GM18861 (cell line): ENCODE data around the gene ARHGEF4.

Experiments used
- ATAC-seq: cut with Tn5 transposase; IDR thresholded peaks from one replicate; pipeline ENCODE4 v1.9.1; 2021; ENCODE audit not compliant: unreplicated experiment

Gene ARHGEF4

GRCh38 chr2:130814931-130815680 lies 21.6 kb upstream of the ARHGEF4 start:
- ATAC-seq = no peak

- no peak for ATAC-seq
Measured at GRCh38 chr2:130818809-130819208, 17.9 kb upstream of the ARHGEF4 start.

- no peak for ATAC-seq
Measured at GRCh38 chr2:130819226-130819607, 17.5 kb upstream of the ARHGEF4 start.

- ATAC-seq = no peak
Measured at GRCh38 chr2:130819608-130820278, 17.0 kb upstream of the ARHGEF4 start.

DNA sequence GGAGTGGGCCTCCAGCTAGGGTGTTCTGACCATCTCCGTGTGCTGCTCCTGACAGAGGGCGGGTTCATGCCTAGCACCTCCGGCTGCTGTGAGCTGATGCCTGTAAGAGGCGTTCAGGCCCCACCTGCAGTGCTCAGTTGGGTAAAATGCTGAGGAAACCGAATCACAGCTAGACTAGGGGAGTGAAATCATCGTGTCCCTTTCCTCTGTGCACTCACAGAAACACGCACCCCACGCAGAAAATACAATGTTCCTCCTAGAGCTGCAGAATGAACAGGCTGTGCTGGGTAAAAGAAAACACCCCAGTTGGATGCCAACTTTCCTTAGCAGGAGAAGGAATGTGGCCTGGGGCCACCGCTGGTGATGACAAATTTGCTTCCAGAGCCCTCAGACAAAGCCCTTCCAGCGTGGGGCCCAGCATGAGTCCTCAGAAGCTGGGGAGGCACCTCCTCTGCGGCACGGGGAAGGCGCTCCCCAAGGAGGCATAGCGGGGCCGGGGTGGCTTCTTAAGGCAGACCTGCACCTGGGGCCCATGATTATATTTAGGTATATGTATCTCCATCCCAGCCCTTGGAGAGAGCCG lies 16.3 kb upstream of the ARHGEF4 start:
- ATAC-seq = no peak

DNA sequence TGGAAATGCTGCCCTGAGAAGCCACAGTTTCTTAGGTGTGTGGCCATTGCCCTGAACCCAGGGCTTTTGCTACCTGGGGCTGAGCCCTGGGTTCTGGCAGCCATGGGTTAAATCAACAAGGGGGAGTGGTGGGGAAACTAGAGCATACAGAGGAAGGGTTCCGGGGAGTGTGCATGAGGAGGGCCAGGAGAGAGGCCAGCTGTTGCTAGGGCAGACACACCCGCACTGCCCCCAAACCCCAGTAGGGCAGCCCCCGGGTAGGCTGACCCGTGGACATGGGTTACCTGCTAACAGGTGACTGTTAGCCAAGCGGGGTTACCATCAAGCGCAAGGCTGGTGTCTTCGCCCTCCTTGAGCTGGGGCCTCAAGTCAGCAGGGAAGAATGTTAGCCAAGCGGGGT lies 14.8 kb upstream of the ARHGEF4 start:
- no peak for ATAC-seq

DNA sequence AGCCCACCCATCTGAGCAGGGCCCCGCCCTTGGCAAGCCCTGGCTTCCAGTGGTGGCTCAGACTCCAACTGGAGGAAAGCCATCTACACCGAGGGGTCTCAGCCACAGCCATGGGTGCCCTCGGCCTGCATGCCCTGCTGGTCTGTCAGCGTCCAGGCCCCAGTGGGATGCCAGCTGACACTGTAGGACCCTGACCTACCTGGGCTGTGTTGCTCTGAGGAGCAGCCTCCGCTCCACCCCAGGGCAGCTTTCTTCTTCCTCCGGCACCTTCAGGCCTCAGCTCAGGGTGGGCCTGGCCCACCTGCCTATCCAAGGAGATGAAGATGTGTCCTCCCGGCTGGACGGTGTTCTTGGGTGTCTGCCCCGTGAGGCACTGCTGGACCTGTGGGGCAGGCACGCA lies 13.9 kb upstream of the ARHGEF4 start:
- no peak for ATAC-seq

GRCh38 chr2:130823171-130823885 lies 13.4 kb upstream of the ARHGEF4 start:
- ATAC-seq = no peak

DNA sequence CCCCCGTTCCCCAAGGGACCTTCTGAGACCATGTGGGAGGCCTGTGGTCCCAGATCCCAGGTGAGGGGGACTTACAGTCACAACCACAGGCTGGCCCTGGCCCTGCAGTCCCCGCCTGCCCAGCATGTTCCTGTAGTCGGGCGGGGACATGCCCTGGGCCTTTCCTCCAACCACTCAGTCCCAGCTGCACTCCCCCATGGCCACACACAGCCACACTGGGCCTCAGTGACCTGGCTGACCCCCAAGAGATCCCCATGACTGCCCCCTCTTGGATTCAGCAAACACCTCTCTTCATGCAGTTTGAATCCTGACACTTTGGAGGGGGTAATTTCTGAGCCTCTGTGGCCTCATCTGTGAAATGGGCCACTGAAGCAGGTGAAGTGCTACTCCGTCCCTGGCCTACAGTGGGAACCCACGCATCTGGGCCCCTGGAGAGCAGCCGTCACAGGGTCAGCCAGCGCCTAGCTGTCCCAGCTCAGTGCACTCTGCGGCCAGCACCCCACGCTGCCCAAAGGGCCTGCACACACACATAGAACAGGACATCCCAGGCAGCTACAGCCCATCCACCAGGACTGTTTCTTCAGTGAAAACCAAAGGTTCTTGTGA lies 12.7 kb upstream of the ARHGEF4 start:
- ATAC-seq = peak; percentile 20

DNA sequence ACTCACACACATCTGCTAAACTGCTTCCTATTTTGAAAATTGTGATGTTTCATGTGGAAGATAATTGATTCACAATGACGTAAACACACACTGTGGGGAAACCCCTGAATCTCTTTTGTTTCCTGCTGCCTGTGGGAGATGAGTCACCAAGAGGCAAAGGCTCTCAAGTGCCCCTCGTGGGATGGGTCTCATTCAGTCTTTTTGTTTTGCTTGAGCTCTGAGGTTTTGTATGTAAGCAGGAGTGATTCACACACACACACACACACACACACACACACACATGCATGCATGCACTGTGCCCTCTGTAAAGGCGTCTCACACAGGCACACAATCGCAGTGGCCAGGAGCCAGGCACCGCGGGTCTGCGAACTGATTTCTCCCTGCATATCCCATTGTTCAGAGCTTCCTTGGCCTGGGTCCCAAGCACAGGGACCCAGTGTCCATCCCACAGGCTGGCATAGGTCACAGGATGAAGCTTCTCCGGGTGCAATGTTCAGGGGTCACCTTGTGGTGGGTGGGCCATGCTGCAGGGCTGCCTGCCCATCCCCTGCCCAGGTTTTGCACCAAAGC lies 12.1 kb upstream of the ARHGEF4 start:
- ATAC-seq = peak; percentile 92

DNA sequence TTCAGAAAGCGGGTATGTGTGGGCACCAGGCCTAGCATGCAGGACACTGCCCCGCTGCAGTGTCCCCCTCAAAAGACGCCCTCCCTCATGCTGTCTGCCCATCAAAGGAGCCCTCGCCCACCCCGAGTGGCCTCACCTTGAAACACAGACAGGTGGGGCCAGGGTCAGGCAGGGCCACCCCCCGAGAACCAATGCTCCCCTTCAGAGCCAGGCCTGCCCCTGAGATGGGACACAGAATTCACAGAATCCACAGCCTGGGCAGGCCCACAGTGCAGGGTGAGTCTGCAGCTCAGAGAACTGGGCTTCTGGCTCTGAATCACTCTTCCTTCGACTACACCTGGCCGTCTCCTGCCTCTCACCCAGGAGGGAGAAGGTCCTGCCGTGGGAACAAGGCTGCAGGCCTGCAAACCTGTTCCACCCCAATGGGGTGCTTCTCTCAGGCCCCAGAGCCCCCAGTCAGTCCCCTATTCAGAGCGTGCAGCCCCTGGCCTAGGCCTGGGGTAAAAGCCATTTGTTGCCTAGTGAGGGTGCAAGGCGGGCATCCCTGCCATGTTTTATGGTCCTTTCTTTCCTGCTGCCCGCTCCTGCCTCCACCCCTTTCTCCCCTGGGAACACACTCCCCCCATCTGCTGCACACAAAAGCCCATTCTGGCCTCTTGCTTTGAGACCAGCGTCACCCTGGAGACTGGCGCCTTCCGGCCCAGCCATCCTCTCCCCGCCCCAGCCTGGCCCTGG lies 11.3 kb upstream of the ARHGEF4 start:
- no peak for ATAC-seq

DNA sequence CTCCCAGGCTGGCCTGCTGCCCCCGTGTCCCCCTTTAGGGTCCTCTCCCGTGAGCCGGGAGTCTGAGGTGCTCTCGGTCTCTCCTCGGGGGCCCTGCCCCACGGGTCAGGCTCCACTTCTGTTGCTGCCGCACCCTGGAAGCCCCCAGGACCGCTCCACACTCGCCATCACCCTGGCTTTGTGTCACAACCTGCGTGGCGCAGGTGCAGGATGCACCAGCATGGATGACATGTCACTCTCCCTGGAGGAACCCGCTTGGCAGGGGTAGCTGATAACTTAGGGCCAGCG lies 10.8 kb upstream of the ARHGEF4 start:
- no peak for ATAC-seq

DNA sequence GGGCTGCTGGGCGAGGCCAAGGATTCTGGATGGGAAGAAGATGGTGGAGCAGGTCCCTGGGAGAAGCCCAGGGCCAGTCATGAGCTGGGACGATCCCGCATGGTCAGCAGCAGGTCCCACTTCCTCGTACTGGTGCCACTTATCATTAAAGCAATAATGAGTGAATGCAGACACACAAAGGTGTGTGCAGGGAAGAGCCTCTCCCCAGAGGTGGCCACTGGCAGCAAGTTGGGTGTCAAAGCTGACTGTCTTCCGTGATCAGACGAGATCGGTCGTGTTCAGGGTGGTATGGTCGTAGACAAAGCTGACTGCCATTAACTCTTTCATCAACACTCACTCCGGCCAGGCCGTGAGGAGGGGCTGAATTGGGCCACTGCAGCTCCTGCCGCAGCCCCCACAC lies 10.3 kb upstream of the ARHGEF4 start:
- no peak for ATAC-seq

DNA sequence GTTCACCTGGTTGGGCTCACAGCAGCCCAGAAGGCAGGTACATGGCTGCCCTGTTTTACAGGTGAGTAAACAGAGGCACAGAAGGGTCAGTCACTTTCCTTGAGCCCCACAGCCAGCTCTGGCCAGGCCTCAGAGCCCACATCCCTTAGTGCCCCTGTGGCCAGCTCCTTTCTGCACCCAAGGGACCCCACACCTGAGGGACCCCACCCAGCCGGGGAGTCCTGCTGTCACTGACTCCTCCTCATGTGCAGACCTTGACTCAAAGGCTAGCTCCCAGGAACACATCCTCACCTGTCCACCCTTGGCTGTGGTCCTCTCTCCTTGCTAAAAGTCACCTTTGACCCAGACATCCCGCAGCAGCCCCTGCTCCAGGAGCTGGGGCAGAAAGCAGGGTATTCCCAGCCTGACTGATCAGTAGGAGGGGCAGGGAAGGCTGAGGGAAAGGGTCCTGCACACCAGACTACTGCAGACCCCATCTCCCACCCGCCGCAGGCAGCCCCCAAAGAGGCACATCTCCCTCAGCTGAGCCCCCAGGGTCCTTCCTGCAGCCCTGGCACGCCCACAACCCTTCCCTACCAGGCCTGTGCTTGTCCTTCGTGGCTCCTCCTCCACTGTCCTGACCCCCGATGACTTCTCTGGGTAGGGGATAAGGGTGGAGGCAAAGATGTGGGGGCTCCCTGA lies 9.8 kb upstream of the ARHGEF4 start:
- ATAC-seq = no peak

- no peak for ATAC-seq
Measured at GRCh38 chr2:130827502-130828251, 9.0 kb upstream of the ARHGEF4 start.

DNA sequence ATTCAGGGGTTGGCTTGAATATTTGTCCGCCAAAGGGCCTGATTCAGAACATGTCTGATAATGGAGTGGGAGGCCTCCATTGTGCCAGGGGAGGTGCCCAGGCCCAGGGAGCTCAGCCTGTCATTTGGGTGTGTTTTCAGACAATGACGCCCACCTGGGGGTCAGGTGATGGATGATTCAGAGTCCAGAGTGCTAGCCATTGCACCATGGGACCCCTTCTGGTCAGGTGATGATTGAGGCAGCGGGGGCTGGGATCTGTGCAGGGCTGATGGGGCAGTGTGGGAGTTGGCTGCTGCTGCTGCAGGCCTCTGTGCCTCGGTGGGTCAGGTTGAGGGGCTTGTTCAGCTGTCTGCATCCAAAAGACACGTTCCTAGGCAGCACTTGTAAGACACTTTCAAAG lies 8.3 kb upstream of the ARHGEF4 start:
- no peak for ATAC-seq

- no peak for ATAC-seq
Measured at GRCh38 chr2:130829015-130829414, 7.7 kb upstream of the ARHGEF4 start.

DNA sequence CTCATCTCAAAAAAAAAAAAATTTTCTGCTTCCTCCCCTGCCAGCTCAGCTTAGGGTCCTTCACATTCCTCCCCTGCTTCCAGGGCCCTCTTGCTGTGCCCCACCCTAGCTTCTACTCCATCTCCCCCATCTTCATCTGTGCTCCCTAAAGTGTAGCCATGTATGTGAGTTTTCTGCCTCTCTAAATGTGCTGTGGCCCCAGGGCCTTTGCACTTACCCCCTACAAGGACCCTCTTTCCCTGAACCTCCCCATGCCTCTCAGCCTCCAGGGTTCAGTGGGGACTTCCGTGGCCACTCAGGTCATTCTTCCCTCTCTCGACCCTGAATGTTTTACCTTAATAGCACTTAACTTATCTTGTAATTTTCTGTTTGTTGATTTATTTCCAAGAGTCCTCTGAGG lies 6.2 kb upstream of the ARHGEF4 start:
- ATAC-seq = no peak

- no peak for ATAC-seq
Measured at GRCh38 chr2:130831356-130831755, 5.4 kb upstream of the ARHGEF4 start.
